Measurements from ENCODE around the gene PPP1R13B.

DNA sequence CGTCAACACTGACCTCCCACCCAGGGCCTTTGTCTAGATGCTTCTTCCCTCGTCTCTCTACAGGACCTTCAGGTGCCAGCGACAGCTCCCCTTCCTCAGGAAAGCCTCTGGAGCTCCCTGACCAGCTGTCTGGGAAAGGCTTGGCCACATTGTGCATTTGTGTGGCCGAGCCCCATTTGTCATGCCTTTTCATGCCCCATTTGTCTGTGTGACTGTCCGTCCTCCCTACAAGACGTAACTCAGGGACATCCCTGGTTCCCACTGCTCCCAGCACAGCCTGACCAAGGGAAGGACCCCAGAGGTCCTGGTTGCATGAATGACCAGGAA is 107.9 kb downstream of the PPP1R13B start:
- no peak for TF ChIP-seq CTCF (IDR thresholded peaks at IDR 0.05 in 4 of 5, conservative IDR thresholded peaks at IDR 0.05 in 1 of 5)
- no peak for TF ChIP-seq POLR2A (IDR thresholded peaks at IDR 0.05)
